Measurements from ENCODE around the gene TSEN2. TPM values are rescaled to one million over a fixed set of nuclear protein-coding genes. Genes with fewer than 3 reads are reported as not detected.

Gene TSEN2
- total and polyA plus RNA-seq, 2 of the 4 experiments (the other 2 are of a cell fraction), result 9.5 to 14.2 TPM

GRCh38 chr3:12436514-12437220 is 47.6 kb upstream of the TSEN2 start (continued):
- TF ChIP-seq POLR2A (IDR thresholded peaks at IDR 0.05; ENCODE audit: low read depth, low read length), result no peak

GRCh38 chr3:12437221-12437605 is 47.1 kb upstream of the TSEN2 start:
- no peak overlapping the region; the same call in 1 of the 2 replicates for H4K5ac ChIP-seq (ENCODE audit: low read depth, low read length)
- H3K36me3 ChIP-seq (ENCODE audit: control insufficient read depth, insufficient read depth, low read length), result peaks cover 6% of the 10 kb centered on the region; the same call in 1 of the 2 replicates
- H3K4me1 ChIP-seq (ENCODE audit: control insufficient read depth, insufficient read depth, low read length), result peaks cover 9% of the 10 kb centered on the region
- H3K23ac ChIP-seq (ENCODE audit: low read depth, low read length), result no peak overlapping the region
- H3K27ac ChIP-seq (ENCODE audit: insufficient read depth, low read length), result no peak overlapping the region
- no peak overlapping the region for H2AK5ac ChIP-seq (ENCODE audit: low read depth, low read length)
- H3K9me3 ChIP-seq (ENCODE audit: control insufficient read depth, insufficient read depth, low read length), result no peaks in the 10 kb centered on the region
- no peak overlapping the region for H2AFZ ChIP-seq (replicated peaks; ENCODE audit: low read length, poor library complexity)
- in situ Hi-C loops (cut with MboI; ENCODE audit: low sequenced_read_pairs) (no loop called here), intact Hi-C loops (cut with micrococcal nuclease) (no loop called here), dilution Hi-C loops (cut with HindIII; ENCODE audit: low sequenced_read_pairs, unreplicated experiment) (no loop called here)
- no peak overlapping the region for H2BK5ac ChIP-seq (ENCODE audit: low read depth, low read length, poor library complexity, severe bottlenecking)
- H2BK15ac ChIP-seq (ENCODE audit: low read depth, low read length), result no peak overlapping the region
- ChIA-PET CTCF (no interaction called here), POLR2A (ENCODE audit: unreplicated experiment) (no interaction called here)
- no peaks in the 10 kb centered on the region for H4K20me1 ChIP-seq (ENCODE audit: insufficient read depth, low read length)
- H3K9ac ChIP-seq (ENCODE audit: low read depth, low read length), result no peak overlapping the region
- no peak overlapping the region for H2AK9ac ChIP-seq (replicated peaks; ENCODE audit: low read depth, low read length, poor library complexity)
- H3K14ac ChIP-seq (replicated peaks; ENCODE audit: low read depth, low read length), result no peak overlapping the region
- H2BK120ac ChIP-seq (ENCODE audit: low read depth, low read length), result no peak overlapping the region
- H4K91ac ChIP-seq (ENCODE audit: insufficient read depth, low read depth, low read length), result no peak overlapping the region
- BruUV-seq (replicated peaks), result no TSS peak
- H3K4ac ChIP-seq (ENCODE audit: low read depth, low read length), result no peak overlapping the region
- no peak overlapping the region for H2BK20ac ChIP-seq (ENCODE audit: low read depth, low read length)
- no peak overlapping the region for H3K18ac ChIP-seq (ENCODE audit: low read depth, low read length)
- no peak overlapping the region for H4K8ac ChIP-seq (ENCODE audit: low read depth in 2 of 2, low read length in 2 of 2)
- no CpG with 5 or more reads among the region's 6 CpGs for WGBS, 2 experiments (ENCODE audit: extremely low coverage in 2 of 2, insufficient read length in 1 of 2)
- no peaks in the 10 kb centered on the region for H3K79me1 ChIP-seq (ENCODE audit: low read depth in 1 of 2, low read length in 2 of 2)
- H3K56ac ChIP-seq (ENCODE audit: extremely low read depth, insufficient read depth, low read length), result no peak overlapping the region
- ATAC-seq (ENCODE audit: low read depth), result no peak
- no peak overlapping the region for H3K4me3 ChIP-seq (ENCODE audit: insufficient read depth, low read depth, low read length)
- no peak for DNase-seq
- peak overlapping the region; percentile 39; the same call in 1 of the 2 replicates for H3K4me2 ChIP-seq (ENCODE audit: low read depth, low read length)
- H3K9me1 ChIP-seq (ENCODE audit: insufficient read depth, low read length), result 0 out of 2 replicates have a peak, but pooled peaks cover 3% of the 10 kb centered on the region
- no peaks in the 10 kb centered on the region for H3K27me3 ChIP-seq (ENCODE audit: control insufficient read depth, insufficient read depth, low read length)
- no peak for TF ChIP-seq MXI1 (IDR thresholded peaks at IDR 0.05; ENCODE audit: borderline replicate concordance, low read depth, low read length)
- no peak for TF ChIP-seq SMC3 (IDR thresholded peaks at IDR 0.05; ENCODE audit: low read depth, low read length)
- no peak for TF ChIP-seq CHD1 (IDR thresholded peaks at IDR 0.05; ENCODE audit: low read depth, low read length)
- no peak for TF ChIP-seq RCOR1 (IDR thresholded peaks at IDR 0.05; ENCODE audit: insufficient replicate concordance, low read length)
- TF ChIP-seq MAFK (IDR thresholded peaks at IDR 0.05; ENCODE audit: low read depth, low read length), result no peak
- no peak for TF ChIP-seq BHLHE40 (IDR thresholded peaks at IDR 0.05; ENCODE audit: low read depth, low read length)
- no peak for TF ChIP-seq FOS (IDR thresholded peaks at IDR 0.05; ENCODE audit: low read depth, low read length)
- no peak for TF ChIP-seq POLR2A (IDR thresholded peaks at IDR 0.05; ENCODE audit: low read depth, low read length)
- no peak for TF ChIP-seq CEBPB (IDR thresholded peaks at IDR 0.05; ENCODE audit: low read depth, low read length)
- TF ChIP-seq USF2 (IDR thresholded peaks at IDR 0.05; ENCODE audit: low read depth, low read length), result no peak
- no peak for TF ChIP-seq RFX5 (IDR thresholded peaks at IDR 0.05; ENCODE audit: low read depth, low read length)
- TF ChIP-seq MAZ (IDR thresholded peaks at IDR 0.05; ENCODE audit: borderline replicate concordance, low read depth, low read length), result no peak
- TF ChIP-seq NFE2L2 (IDR thresholded peaks at IDR 0.05; ENCODE audit: low read depth, low read length), result no peak
- no peak for TF ChIP-seq RAD21 (IDR thresholded peaks at IDR 0.05; ENCODE audit: low read length)
- no peak for TF ChIP-seq CTCF (conservative IDR thresholded peaks at IDR 0.05; ENCODE audit: low read depth, low read length)

Measured in IMR-90 (cell line).